BLaER1 treated with 17β-estradiol and CSF1 and Interleukin-3, amounts not matched to agents 10 nM and 100 nM (cell line): ENCODE data around the gene DLX6.
"Not testable (repeated sequence)": the region's sequence is repeated elsewhere in the genome, so short reads cannot be mapped to it uniquely, and the experiment has no call there.

Experiments used
- H3K27ac ChIP-seq, 11 experiments: shearing (Covaris generic); formaldehyde crosslinking; 2 replicates each; pipeline ENCODE4 v1.8.1; 2022
- H3K27me3 ChIP-seq, 11 experiments: shearing (Covaris generic); formaldehyde crosslinking; 2 replicates each; pipeline ENCODE4 v1.8.1; 2022
- H3K36me3 ChIP-seq, 11 experiments: shearing (Covaris generic); formaldehyde crosslinking; 2 replicates each; pipeline ENCODE4 v1.8.1; 2022
- H3K4me1 ChIP-seq, 10 experiments: shearing (Covaris generic); formaldehyde crosslinking; 2 replicates each; pipeline ENCODE4 v1.8.1; 2022
- H3K4me2 ChIP-seq, 11 experiments: shearing (Covaris generic); formaldehyde crosslinking; 2 replicates each; pipeline ENCODE4 v1.8.1; 2022
- H3K4me3 ChIP-seq, 10 experiments: shearing (Covaris generic); formaldehyde crosslinking; 2 replicates each; pipeline ENCODE4 v1.8.1; 2022
- H3K9ac ChIP-seq, 11 experiments: shearing (Covaris generic); formaldehyde crosslinking; 2 replicates each; pipeline ENCODE4 v1.8.1; 2022
- H3K9me3 ChIP-seq, 11 experiments: shearing (Covaris generic); formaldehyde crosslinking; replicated peaks in 1 of 11; 2 replicates each; pipeline ENCODE4 v1.8.1; 2022
- H4K20me1 ChIP-seq, 11 experiments: shearing (Covaris generic); formaldehyde crosslinking; 2 replicates each; pipeline ENCODE4 v1.8.1; 2022
- Cebpa-rat ChIP-seq, 11 experiments: shearing (Covaris generic); IDR thresholded peaks; 2 replicates each; pipeline ENCODE4 v1.8.1; 2022

DLX6 gene

GRCh38 chr7:97024209-97025129 is 19.1 kb downstream of the DLX6 start, which contains the start of gene DLX5:
Gene DLX5 (minus strand): TSS chr7:97024831. CDS start chr7:97024623, 208 bp downstream.
- H3K27me3 ChIP-seq = peaks cover 81 to 85% (median 84%) of the 10 kb centered on the region in 11 experiments
- no peak within 1 kb of the TSS for H3K4me2 ChIP-seq
- no peaks in the 10 kb centered on the region for H3K36me3 ChIP-seq
- 0 out of 20 replicates have a peak within 1 kb of the TSS, but pooled peaks of 1 of the 10 experiments have one; percentile 6 for H3K4me3 ChIP-seq
- H3K4me1 ChIP-seq = peaks cover 0 to 12% (median 6%) of the 10 kb centered on the region in 10 experiments; a peak in 14 of 20 replicates
- H3K9ac ChIP-seq = no peak within 1 kb of the TSS
- TF ChIP-seq Cebpa-rat (IDR thresholded peaks at IDR 0.05) = no peak
- H4K20me1 ChIP-seq = peaks cover 0 to 26% (median 5%) of the 10 kb centered on the region in 11 experiments; a peak in 9 of 22 replicates
- H3K9me3 ChIP-seq = peaks cover 42 to 54% (median 46%) of the 10 kb centered on the region in 11 experiments
- no peak within 1 kb of the TSS for H3K27ac ChIP-seq

GRCh38 chr7:97025130-97025499 is 19.8 kb downstream of the DLX6 start:
- peaks cover 0 to 12% (median 6%) of the 10 kb centered on the region in 10 experiments; a peak in 14 of 20 replicates for H3K4me1 ChIP-seq
- no peak overlapping the region for H3K9ac ChIP-seq
- peaks cover 75 to 79% (median 78%) of the 10 kb centered on the region in 11 experiments for H3K27me3 ChIP-seq
- TF ChIP-seq Cebpa-rat (IDR thresholded peaks at IDR 0.05) = no peak
- peaks cover 42 to 53% (median 46%) of the 10 kb centered on the region in 11 experiments for H3K9me3 ChIP-seq
- H3K4me2 ChIP-seq = no peak overlapping the region
- no peak overlapping the region for H3K4me3 ChIP-seq
- H3K36me3 ChIP-seq = no peaks in the 10 kb centered on the region
- H3K27ac ChIP-seq = no peak overlapping the region
- H4K20me1 ChIP-seq = peaks cover 0 to 26% (median 5%) of the 10 kb centered on the region in 11 experiments; a peak in 9 of 22 replicates

GRCh38 chr7:97025983-97026714 is 20.8 kb downstream of the DLX6 start:
- no peak overlapping the region for H3K9ac ChIP-seq
- H3K4me1 ChIP-seq = peaks cover 0 to 12% (median 6%) of the 10 kb centered on the region in 10 experiments; a peak in 14 of 20 replicates
- peaks cover 33 to 45% (median 39%) of the 10 kb centered on the region in 11 experiments for H3K9me3 ChIP-seq
- no peaks in the 10 kb centered on the region for H3K36me3 ChIP-seq
- no peak for TF ChIP-seq Cebpa-rat (IDR thresholded peaks at IDR 0.05)
- H3K27me3 ChIP-seq = peaks cover 64 to 68% (median 68%) of the 10 kb centered on the region in 11 experiments
- H4K20me1 ChIP-seq = peaks cover 0 to 26% (median 5%) of the 10 kb centered on the region in 11 experiments; a peak in 9 of 22 replicates
- H3K4me2 ChIP-seq = peak overlapping the region in 4 of 11 experiments; percentile 0 to 86 (median 82); a peak in 4 of 22 replicates
- no peak overlapping the region for H3K27ac ChIP-seq
- H3K4me3 ChIP-seq = 0 out of 20 replicates have a peak overlapping the region, but pooled peaks of 1 of the 10 experiments have one; percentile 34

GRCh38 chr7:97026715-97027426 is 21.5 kb downstream of the DLX6 start:
- no peak overlapping the region for H3K27ac ChIP-seq
- peaks cover 57 to 61% (median 60%) of the 10 kb centered on the region in 11 experiments for H3K27me3 ChIP-seq
- peaks cover 26 to 38% (median 32%) of the 10 kb centered on the region in 11 experiments for H3K9me3 ChIP-seq
- peak overlapping the region in 10 of 11 experiments; percentile 39 to 86 (median 67); a peak in 19 of 22 replicates for H3K4me2 ChIP-seq
- H3K9ac ChIP-seq = no peak overlapping the region
- no peaks in the 10 kb centered on the region for H3K36me3 ChIP-seq
- H3K4me3 ChIP-seq = peak overlapping the region in 5 of 10 experiments; percentile 30 to 57 (median 43); a peak in 9 of 20 replicates
- TF ChIP-seq Cebpa-rat (IDR thresholded peaks at IDR 0.05) = no peak
- H4K20me1 ChIP-seq = peaks cover 0 to 26% (median 5%) of the 10 kb centered on the region in 11 experiments; a peak in 9 of 22 replicates
- H3K4me1 ChIP-seq = peaks cover 0 to 12% (median 6%) of the 10 kb centered on the region in 10 experiments; a peak in 14 of 20 replicates

GRCh38 chr7:97027427-97028234 is 22.3 kb downstream of the DLX6 start:
- peaks cover 0 to 12% (median 6%) of the 10 kb centered on the region in 10 experiments; a peak in 14 of 20 replicates for H3K4me1 ChIP-seq
- H3K9ac ChIP-seq = no peak overlapping the region
- H3K9me3 ChIP-seq = peaks cover 18 to 30% (median 24%) of the 10 kb centered on the region in 11 experiments
- no peaks in the 10 kb centered on the region for H3K36me3 ChIP-seq
- peak overlapping the region in 5 of 10 experiments; percentile 30 to 57 (median 43); a peak in 9 of 20 replicates for H3K4me3 ChIP-seq
- H3K27me3 ChIP-seq = peaks cover 50 to 54% (median 53%) of the 10 kb centered on the region in 11 experiments
- TF ChIP-seq Cebpa-rat (IDR thresholded peaks at IDR 0.05) = 0 out of 22 replicates have a peak, but pooled peaks of 2 of the 11 experiments have one; percentile 9 to 31
- peaks cover 0 to 26% (median 5%) of the 10 kb centered on the region in 11 experiments; a peak in 9 of 22 replicates for H4K20me1 ChIP-seq
- peak overlapping the region in 10 of 11 experiments; percentile 39 to 86 (median 67); a peak in 19 of 22 replicates for H3K4me2 ChIP-seq
- no peak overlapping the region for H3K27ac ChIP-seq

- H4K20me1 ChIP-seq, H3K4me3 ChIP-seq, H3K27me3 ChIP-seq, H3K4me1 ChIP-seq, H3K4me2 ChIP-seq, H3K36me3 ChIP-seq, H3K27ac ChIP-seq, H3K9ac ChIP-seq: not testable (repeated sequence)
- H3K9me3 ChIP-seq = peaks cover 0 to 15% (median 6%) of the 10 kb centered on the region in 11 experiments; a peak in 11 of 22 replicates
Measured at GRCh38 chr7:97034213-97034852, 29.0 kb downstream of the DLX6 start.

- no peak overlapping the region for H3K4me3 ChIP-seq
- no peak for TF ChIP-seq Cebpa-rat (IDR thresholded peaks at IDR 0.05)
- H3K27ac ChIP-seq = no peak overlapping the region
- H3K4me1 ChIP-seq = 0 out of 20 replicates have a peak, but pooled peaks cover 0 to 6% (median 0%) of the 10 kb centered on the region in 10 experiments
- no peak overlapping the region for H3K9ac ChIP-seq
- H4K20me1 ChIP-seq = no peaks in the 10 kb centered on the region
- H3K4me2 ChIP-seq = no peak overlapping the region
- no peaks in the 10 kb centered on the region for H3K27me3 ChIP-seq
- peaks cover 0 to 9% (median 2%) of the 10 kb centered on the region in 11 experiments; a peak in 10 of 22 replicates for H3K9me3 ChIP-seq
- no peaks in the 10 kb centered on the region for H3K36me3 ChIP-seq
Measured at GRCh38 chr7:97039374-97040065, 34.2 kb downstream of the DLX6 start.
